GM12873 (cell line): ENCODE results near the gene APOBEC3B.

Experiments used
- CTCF ChIP-seq: IDR thresholded peaks from 2 replicates; pipeline ENCODE4 v1.5.1; 2012; ENCODE audit warnings: low read depth, mild to moderate bottlenecking, moderate library complexity, low read length, control low read depth; ENCODE audit not compliant: insufficient read depth; ENCODE audit errors: missing control alignments

Gene APOBEC3B

GRCh38 chr22:38981992-38982927 lies at the start of gene APOBEC3B:
TSS of gene APOBEC3B (plus strand) at chr22:38982347. CDS start at chr22:38982454, 107 bp downstream.
- TF ChIP-seq CTCF, result no peak

- no peak for TF ChIP-seq CTCF
Observed at GRCh38 chr22:38935023-38935422, 47.1 kb upstream of the APOBEC3B start.

- no peak for TF ChIP-seq CTCF
Observed at GRCh38 chr22:38935616-38936015, 46.5 kb upstream of the APOBEC3B start.

GRCh38 chr22:38936562-38936961 lies 45.6 kb upstream of the APOBEC3B start:
- no peak for TF ChIP-seq CTCF

- TF ChIP-seq CTCF, result no peak
Observed at GRCh38 chr22:38937036-38937435, 45.1 kb upstream of the APOBEC3B start.

GRCh38 chr22:38937541-38937940 lies 44.6 kb upstream of the APOBEC3B start:
- TF ChIP-seq CTCF, result no peak

- no peak for TF ChIP-seq CTCF
Observed at GRCh38 chr22:38938221-38938620, 43.9 kb upstream of the APOBEC3B start.
